Measurements from ENCODE around the gene USP49. TPM values are rescaled to one million over a fixed set of nuclear protein-coding genes. Genes with fewer than 3 reads are reported as not detected.

USP49 gene
- total RNA-seq, 4 donors from 2014 or later = 2.3 to 16.5 (median 6.6) TPM

DNA sequence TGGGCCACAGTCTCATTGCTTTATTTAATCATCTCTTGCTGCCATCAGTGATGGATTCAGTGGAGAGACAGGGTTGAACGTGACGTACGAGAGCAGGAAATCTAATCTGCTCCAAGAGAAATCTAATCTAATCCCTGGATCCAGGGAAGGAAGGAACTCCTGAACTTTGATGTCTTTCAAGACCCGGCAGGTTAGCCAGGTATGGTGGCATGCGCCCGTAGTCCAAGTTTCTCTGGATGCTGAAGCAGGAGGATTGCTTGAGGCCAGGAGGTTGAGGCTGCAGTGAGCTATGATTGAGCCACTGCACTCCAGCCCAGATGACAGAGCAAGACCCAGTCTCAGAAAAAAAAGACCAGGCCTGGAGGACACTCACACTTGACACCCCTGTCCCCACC, 136.5 kb downstream of the USP49 start:
- TF ChIP-seq, protein P1, sequence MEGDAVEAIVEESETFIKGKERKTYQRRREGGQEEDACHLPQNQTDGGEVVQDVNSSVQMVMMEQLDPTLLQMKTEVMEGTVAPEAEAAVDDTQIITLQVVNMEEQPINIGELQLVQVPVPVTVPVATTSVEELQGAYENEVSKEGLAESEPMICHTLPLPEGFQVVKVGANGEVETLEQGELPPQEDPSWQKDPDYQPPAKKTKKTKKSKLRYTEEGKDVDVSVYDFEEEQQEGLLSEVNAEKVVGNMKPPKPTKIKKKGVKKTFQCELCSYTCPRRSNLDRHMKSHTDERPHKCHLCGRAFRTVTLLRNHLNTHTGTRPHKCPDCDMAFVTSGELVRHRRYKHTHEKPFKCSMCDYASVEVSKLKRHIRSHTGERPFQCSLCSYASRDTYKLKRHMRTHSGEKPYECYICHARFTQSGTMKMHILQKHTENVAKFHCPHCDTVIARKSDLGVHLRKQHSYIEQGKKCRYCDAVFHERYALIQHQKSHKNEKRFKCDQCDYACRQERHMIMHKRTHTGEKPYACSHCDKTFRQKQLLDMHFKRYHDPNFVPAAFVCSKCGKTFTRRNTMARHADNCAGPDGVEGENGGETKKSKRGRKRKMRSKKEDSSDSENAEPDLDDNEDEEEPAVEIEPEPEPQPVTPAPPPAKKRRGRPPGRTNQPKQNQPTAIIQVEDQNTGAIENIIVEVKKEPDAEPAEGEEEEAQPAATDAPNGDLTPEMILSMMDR (IDR thresholded peaks at IDR 0.05) = no peak
- no peak for TF ChIP-seq POLR2A (IDR thresholded peaks at IDR 0.05)
- Histone ChIP-seq H3K36me3 (no peaks in the 10 kb centered on the region), H3K27ac (no peak overlapping the region), H3K4me3 (no peak overlapping the region), H3K9me3 (no peaks in the 10 kb centered on the region), H3K4me1 (no peaks in the 10 kb centered on the region), H3K27me3 (no peaks in the 10 kb centered on the region)
- intact Hi-C loops (cut with DNase I; ENCODE audit: low total_unique reads) = no loop called here
- DNase-seq = no peak

DNA sequence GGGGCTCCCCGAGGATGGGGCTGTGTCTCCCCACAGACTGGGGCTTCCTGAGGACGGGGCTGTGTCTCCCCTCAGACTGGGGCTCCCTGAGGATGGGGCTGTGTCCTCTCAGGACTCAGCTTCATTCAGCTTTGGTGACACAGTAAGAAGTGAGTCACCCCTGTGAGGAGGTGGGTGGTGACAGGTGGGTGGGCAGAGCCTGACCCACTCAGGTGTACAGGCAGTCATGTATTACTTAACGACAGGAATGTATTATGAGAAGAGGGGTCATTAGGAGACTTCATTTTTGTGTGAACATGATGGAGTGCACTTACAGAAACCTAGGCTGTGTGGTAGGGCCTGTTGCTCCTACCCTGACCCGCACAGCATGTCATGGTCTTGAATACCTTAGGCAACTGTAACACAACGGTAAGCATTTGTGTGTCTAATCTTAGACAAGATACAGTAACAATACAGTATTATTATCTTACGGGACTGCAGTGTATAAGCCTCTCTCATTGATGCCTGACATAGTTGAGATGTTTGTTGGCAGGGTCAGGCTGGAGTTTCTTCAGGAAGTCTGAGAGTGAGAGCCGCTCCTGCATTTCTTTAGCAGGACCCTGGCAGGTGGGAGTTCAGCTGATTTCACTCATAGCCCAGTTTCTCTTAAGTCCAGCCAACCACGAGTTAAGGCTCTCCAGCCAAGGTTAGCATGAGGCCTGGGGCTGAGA, 137.1 kb downstream of the USP49 start:
- H3K9me3 ChIP-seq = no peaks in the 10 kb centered on the region
- no peak overlapping the region for H3K4me3 ChIP-seq
- no peak overlapping the region for H3K27ac ChIP-seq
- no peaks in the 10 kb centered on the region for H3K36me3 ChIP-seq
- no peak for DNase-seq
- intact Hi-C loops (cut with DNase I; ENCODE audit: low total_unique reads) = no loop called here
- H3K4me1 ChIP-seq = no peaks in the 10 kb centered on the region
- TF ChIP-seq, protein P1 (IDR thresholded peaks at IDR 0.05) = no peak
- no peak for TF ChIP-seq POLR2A (IDR thresholded peaks at IDR 0.05)
- no peaks in the 10 kb centered on the region for H3K27me3 ChIP-seq

DNA sequence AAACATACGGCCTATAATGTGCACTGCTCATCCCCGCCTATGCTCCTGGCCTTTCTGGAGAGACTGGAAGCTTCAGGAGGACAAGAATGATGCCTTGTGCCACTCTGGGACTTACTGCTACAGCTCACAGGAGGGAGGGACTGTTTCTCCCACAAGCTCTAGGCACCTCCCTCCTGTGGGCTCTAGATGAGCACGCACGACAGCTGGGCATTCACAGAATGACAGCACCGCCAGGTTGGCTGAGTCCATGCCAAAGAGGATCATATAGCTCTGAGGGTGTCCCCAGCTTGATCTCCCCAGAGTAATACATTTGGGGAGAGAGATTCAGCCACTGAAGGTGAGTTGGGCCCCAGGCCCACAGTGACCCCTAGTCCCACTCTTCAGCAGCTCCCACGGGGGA, 137.9 kb downstream of the USP49 start:
- H3K9me3 ChIP-seq = no peaks in the 10 kb centered on the region
- no peaks in the 10 kb centered on the region for H3K4me1 ChIP-seq
- H3K27me3 ChIP-seq = no peaks in the 10 kb centered on the region
- no peak overlapping the region for H3K27ac ChIP-seq
- DNase-seq = no peak
- no peak for TF ChIP-seq POLR2A (IDR thresholded peaks at IDR 0.05)
- TF ChIP-seq, protein P1 (IDR thresholded peaks at IDR 0.05) = no peak
- no peaks in the 10 kb centered on the region for H3K36me3 ChIP-seq
- H3K4me3 ChIP-seq = no peak overlapping the region
- intact Hi-C loops (cut with DNase I; ENCODE audit: low total_unique reads) = no loop called here

DNA sequence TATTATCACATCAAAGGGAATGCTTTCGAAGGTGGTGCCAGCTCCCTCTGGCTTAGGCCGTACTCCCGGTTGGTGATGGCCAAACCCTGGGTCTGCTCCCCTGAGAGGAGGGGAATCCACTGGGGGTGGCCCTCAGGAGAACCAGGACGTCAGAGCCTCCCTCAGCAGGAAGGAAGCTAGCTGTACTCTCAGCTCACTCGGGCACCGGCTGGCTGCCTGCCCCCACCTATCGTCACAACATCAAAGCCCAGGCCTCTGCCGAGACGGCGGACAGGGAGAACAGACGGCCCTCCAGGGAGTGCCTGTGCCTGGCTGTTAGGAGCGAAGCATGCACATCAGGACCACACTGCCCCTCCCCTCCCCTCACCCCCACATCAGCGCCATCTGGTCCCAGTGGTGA, 138.8 kb downstream of the USP49 start:
- DNase-seq = no peak
- H3K9me3 ChIP-seq = no peaks in the 10 kb centered on the region
- no peaks in the 10 kb centered on the region for H3K27me3 ChIP-seq
- H3K4me1 ChIP-seq = no peaks in the 10 kb centered on the region
- no peak overlapping the region for H3K4me3 ChIP-seq
- TF ChIP-seq, protein P1 (IDR thresholded peaks at IDR 0.05) = no peak
- no peak for TF ChIP-seq POLR2A (IDR thresholded peaks at IDR 0.05)
- intact Hi-C loops (cut with DNase I; ENCODE audit: low total_unique reads) = no loop called here
- no peak overlapping the region for H3K27ac ChIP-seq
- H3K36me3 ChIP-seq = no peaks in the 10 kb centered on the region

DNA sequence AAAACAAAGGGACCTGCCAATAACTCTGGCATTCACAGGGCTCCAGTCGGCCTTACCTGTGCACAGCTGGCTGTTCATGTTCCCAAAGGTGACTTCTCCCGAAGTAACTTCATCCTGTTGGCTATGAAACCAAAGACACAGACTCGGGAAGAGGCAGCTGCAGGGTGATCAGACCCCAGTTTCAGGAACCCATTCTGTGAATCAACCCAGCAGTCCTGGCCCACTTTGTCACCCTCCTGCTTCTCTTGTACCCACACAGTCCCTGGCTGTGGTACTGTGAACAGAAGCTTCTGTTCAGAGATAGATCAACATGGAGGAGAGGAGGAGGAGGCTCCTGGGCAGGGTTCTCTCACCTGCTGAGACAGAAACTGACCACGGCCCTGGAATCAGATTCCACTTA, 139.3 kb downstream of the USP49 start:
- Histone ChIP-seq H3K27me3 (no peaks in the 10 kb centered on the region), H3K27ac (no peak overlapping the region), H3K36me3 (no peaks in the 10 kb centered on the region), H3K9me3 (no peaks in the 10 kb centered on the region), H3K4me3 (no peak overlapping the region), H3K4me1 (no peaks in the 10 kb centered on the region)
- no peak for DNase-seq
- TF ChIP-seq POLR2A (IDR thresholded peaks at IDR 0.05) = no peak
- TF ChIP-seq, protein P1 (IDR thresholded peaks at IDR 0.05) = no peak
- intact Hi-C loops (cut with DNase I; ENCODE audit: low total_unique reads) = no loop called here

All from uterus (tissue), 4 donors.